DOHH2 (cell line): ENCODE measurements around the gene DHX58.
A peak's percentile ranks its signal among the peaks of the same experiment; 100 is the strongest.

Experiments
- H3F3A ChIP-seq: fragments of 200-600 bp; sonication (generic), shearing (Covaris generic); 2 replicates; pipeline ENCODE4 v1.6.0; 2016; ENCODE audit warnings: antibody characterized with exemption, mild to moderate bottlenecking; ENCODE audit not compliant: control insufficient read depth, insufficient read depth
- H3K27ac ChIP-seq: fragments of 200-600 bp; sonication (generic); 2 replicates; pipeline ENCODE4 v1.5.1; 2014; ENCODE audit warnings: low read depth, mild to moderate bottlenecking, low read length, moderate library complexity
- H3K27me3 ChIP-seq: fragments of 200-600 bp; sonication (generic); 2 replicates; pipeline ENCODE4 v1.6.1; 2014; ENCODE audit warnings: mild to moderate bottlenecking, low read length, mixed read lengths; ENCODE audit not compliant: control insufficient read depth
- H3K36me3 ChIP-seq: fragments of 200-600 bp; sonication (generic); 2 replicates; pipeline ENCODE4 v1.6.1; 2014; ENCODE audit warnings: mild to moderate bottlenecking, low read length, moderate library complexity, mixed read lengths; ENCODE audit not compliant: control insufficient read depth
- H3K4me1 ChIP-seq: fragments of 200-600 bp; sonication (generic); 2 replicates; pipeline ENCODE4 v1.6.1; 2014; ENCODE audit warnings: mild to moderate bottlenecking, low read length, mixed read lengths; ENCODE audit not compliant: control insufficient read depth
- H3K4me2 ChIP-seq: fragments of 200-600 bp; sonication (generic); 2 replicates; pipeline ENCODE4 v1.6.0; 2014; ENCODE audit warnings: mild to moderate bottlenecking, low read length, moderate library complexity
- H3K4me3 ChIP-seq: fragments of 200-600 bp; sonication (generic); 2 replicates; pipeline ENCODE4 v1.5.1; 2014; ENCODE audit warnings: mild to moderate bottlenecking, low read length, mixed read lengths
- H3K79me2 ChIP-seq: fragments of 200-600 bp; sonication (generic); 2 replicates; pipeline ENCODE4 v1.6.1; 2014; ENCODE audit warnings: mild to moderate bottlenecking, low read length, mixed read lengths; ENCODE audit not compliant: control insufficient read depth
- H3K9me2 ChIP-seq: fragments of 200-600 bp; sonication (generic); replicated peaks from 2 replicates; pipeline ENCODE4 v1.6.1; 2014; ENCODE audit warnings: mild to moderate bottlenecking, low read length, mixed read lengths; ENCODE audit not compliant: control insufficient read depth
- H3K9me3 ChIP-seq: fragments of 200-600 bp; sonication (generic); 2 replicates; pipeline ENCODE4 v1.6.1; 2014; ENCODE audit warnings: antibody characterized with exemption, low read length, mixed read lengths; ENCODE audit not compliant: control insufficient read depth, insufficient read depth
- H4K20me1 ChIP-seq: fragments of 200-600 bp; sonication (generic); 2 replicates; pipeline ENCODE4 v1.6.0; 2014; ENCODE audit warnings: low read depth, mild to moderate bottlenecking, antibody characterized with exemption, low read length, moderate library complexity; ENCODE audit not compliant: control insufficient read depth, insufficient read depth
- EZH2phosphoT487 ChIP-seq: fragments of 200-600 bp; sonication (generic); IDR thresholded peaks from 2 replicates; pipeline ENCODE4 v1.6.1; 2017; ENCODE audit warnings: borderline replicate concordance, mild to moderate bottlenecking, antibody characterized with exemption, low read length, moderate library complexity, mixed read lengths
- TF ChIP-seq, protein P1 (sequence below): fragments of 200-600 bp; sonication (generic); IDR thresholded peaks from one replicate; pipeline ENCODE4 v1.5.1; 2014; ENCODE audit warnings: antibody characterized with exemption, mild to moderate bottlenecking, low read depth, low read length; ENCODE audit not compliant: poor library complexity, severe bottlenecking

The DHX58 gene

DNA sequence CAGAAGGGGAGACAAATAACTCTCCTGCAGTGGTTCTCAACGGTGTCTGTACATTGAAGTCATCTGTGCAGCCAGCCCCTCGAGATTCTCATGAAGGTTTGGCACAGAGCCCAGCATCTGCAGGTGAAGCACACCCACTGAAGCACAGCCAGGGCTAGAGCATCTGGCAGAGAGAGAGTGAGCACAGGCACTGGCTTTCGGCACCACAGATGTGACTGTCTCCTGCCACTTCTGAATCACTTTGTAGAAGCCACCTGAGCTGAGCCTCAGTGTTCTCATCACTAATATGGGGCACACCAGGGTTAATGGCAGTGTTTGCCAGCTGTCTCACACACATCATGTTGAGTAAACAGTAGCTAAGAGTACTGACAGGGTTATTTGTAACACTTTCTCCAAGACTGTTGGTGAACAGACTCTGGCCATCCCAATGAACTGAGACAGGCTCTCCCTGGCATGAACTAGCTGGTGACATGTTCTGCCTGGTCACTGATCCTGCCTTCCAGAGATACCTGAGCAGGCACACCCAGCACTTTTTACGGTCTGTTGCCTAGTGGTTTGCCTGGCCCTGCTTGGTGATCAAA is 21.0 kb upstream of the DHX58 start:
- H3K27me3 ChIP-seq: no peaks in the 10 kb centered on the region
- peaks cover 67% of the 10 kb centered on the region for H3K36me3 ChIP-seq
- H3K79me2 ChIP-seq: peaks cover 73% of the 10 kb centered on the region
- peaks cover 28% of the 10 kb centered on the region for H4K20me1 ChIP-seq
- TF ChIP-seq, protein P1, sequence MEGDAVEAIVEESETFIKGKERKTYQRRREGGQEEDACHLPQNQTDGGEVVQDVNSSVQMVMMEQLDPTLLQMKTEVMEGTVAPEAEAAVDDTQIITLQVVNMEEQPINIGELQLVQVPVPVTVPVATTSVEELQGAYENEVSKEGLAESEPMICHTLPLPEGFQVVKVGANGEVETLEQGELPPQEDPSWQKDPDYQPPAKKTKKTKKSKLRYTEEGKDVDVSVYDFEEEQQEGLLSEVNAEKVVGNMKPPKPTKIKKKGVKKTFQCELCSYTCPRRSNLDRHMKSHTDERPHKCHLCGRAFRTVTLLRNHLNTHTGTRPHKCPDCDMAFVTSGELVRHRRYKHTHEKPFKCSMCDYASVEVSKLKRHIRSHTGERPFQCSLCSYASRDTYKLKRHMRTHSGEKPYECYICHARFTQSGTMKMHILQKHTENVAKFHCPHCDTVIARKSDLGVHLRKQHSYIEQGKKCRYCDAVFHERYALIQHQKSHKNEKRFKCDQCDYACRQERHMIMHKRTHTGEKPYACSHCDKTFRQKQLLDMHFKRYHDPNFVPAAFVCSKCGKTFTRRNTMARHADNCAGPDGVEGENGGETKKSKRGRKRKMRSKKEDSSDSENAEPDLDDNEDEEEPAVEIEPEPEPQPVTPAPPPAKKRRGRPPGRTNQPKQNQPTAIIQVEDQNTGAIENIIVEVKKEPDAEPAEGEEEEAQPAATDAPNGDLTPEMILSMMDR: no peak
- no peak for TF ChIP-seq EZH2phosphoT487
- no peaks in the 10 kb centered on the region for H3K9me2 ChIP-seq
- peaks cover 24% of the 10 kb centered on the region for H3F3A ChIP-seq
- no peaks in the 10 kb centered on the region for H3K9me3 ChIP-seq
- H3K4me2 ChIP-seq: peak overlapping the region; percentile 87
- H3K27ac ChIP-seq: peak overlapping the region; percentile 82
- peaks cover 70% of the 10 kb centered on the region for H3K4me1 ChIP-seq
- H3K4me3 ChIP-seq: peak overlapping the region; percentile 50

- H3K27ac ChIP-seq: peak overlapping the region; percentile 82
- peaks cover 71% of the 10 kb centered on the region for H3K36me3 ChIP-seq
- no peaks in the 10 kb centered on the region for H3K9me2 ChIP-seq
- H4K20me1 ChIP-seq: peaks cover 28% of the 10 kb centered on the region
- peaks cover 67% of the 10 kb centered on the region for H3K4me1 ChIP-seq
- no peak for TF ChIP-seq EZH2phosphoT487
- TF ChIP-seq, protein P1: no peak
- H3K79me2 ChIP-seq: peaks cover 67% of the 10 kb centered on the region
- H3K27me3 ChIP-seq: no peaks in the 10 kb centered on the region
- peaks cover 24% of the 10 kb centered on the region for H3F3A ChIP-seq
- no peaks in the 10 kb centered on the region for H3K9me3 ChIP-seq
- H3K4me3 ChIP-seq: peak overlapping the region; percentile 50
- H3K4me2 ChIP-seq: peak overlapping the region; percentile 87
These were observed 20.4 kb upstream of the DHX58 start for GRCh38 chr17:42132941-42133340.

DNA sequence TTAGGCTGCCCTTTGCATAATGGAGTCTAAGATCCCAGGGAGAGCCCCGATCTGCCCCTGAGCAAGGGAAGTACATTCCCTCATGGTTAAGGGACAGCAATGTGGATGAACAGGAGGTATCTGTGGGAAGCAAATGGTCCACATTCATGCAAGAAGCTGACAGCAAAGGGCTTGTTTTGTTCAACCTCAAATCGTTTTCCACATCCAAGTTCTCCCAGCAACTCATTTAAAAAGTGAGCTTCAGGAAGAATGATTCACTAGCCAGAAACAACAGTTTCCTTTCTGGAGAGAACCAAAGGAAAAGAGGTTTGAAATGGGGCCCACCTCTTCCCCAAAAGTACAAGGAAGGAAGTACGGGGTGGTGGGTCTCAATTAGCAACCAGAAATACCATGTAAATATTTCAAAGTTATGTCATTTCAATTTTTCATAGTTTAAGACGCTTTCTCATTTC is 19.5 kb upstream of the DHX58 start:
- H3K27ac ChIP-seq: peak overlapping the region; percentile 82
- no peaks in the 10 kb centered on the region for H3K27me3 ChIP-seq
- H3K4me1 ChIP-seq: peaks cover 58% of the 10 kb centered on the region
- peak overlapping the region; percentile 50 for H3K4me3 ChIP-seq
- TF ChIP-seq, protein P1: no peak
- no peak for TF ChIP-seq EZH2phosphoT487
- peaks cover 77% of the 10 kb centered on the region for H3K36me3 ChIP-seq
- H4K20me1 ChIP-seq: peaks cover 28% of the 10 kb centered on the region
- peaks cover 24% of the 10 kb centered on the region for H3F3A ChIP-seq
- no peaks in the 10 kb centered on the region for H3K9me3 ChIP-seq
- peaks cover 58% of the 10 kb centered on the region for H3K79me2 ChIP-seq
- H3K9me2 ChIP-seq: no peaks in the 10 kb centered on the region
- peak overlapping the region; percentile 87 for H3K4me2 ChIP-seq
